SW 1271 (cell line): Measurements from ENCODE around the gene ZNF789.
"Not testable (repeated sequence)": the region's sequence is repeated elsewhere in the genome, so short reads cannot be mapped to it uniquely, and the experiment has no call there.

Experiments used
- DNase-seq, 2 experiments: peaks; one replicate each; lab custom pipeline; 2025; lab: John Stamatoyannopoulos, UW

The ZNF789 gene

GRCh38 chr7:99457650-99458493 lies 14.8 kb upstream of the ZNF789 start:
- DNase-seq, result no peak

DNA sequence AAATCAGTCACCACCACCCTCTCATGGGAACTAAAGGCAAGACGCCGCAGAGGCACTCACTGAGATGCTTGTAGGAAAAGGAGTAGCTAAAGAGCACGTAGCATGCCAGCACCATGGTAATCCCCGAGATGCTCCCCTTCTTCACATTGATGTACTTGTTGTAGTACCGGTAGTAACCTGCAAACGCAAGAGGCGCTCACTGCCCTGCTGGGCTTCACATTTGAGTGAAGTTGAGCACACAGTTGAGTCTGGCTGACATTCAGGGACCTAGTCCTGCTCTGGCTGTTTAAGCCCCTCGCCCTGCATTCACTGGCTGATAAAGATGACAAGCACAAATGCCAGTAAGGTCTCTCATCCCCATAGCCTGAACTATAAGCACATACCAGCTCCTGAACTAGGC lies 13.6 kb upstream of the ZNF789 start:
- DNase-seq, result peak in 1 of 2 experiments; percentile 13

GRCh38 chr7:99460651-99461050 lies 12.0 kb upstream of the ZNF789 start:
- no peak for DNase-seq

GRCh38 chr7:99461221-99461620 lies 11.5 kb upstream of the ZNF789 start:
- peak in 1 of 2 experiments; percentile 14 for DNase-seq

GRCh38 chr7:99465421-99465768 lies 7.3 kb upstream of the ZNF789 start:
- no peak for DNase-seq

DNA sequence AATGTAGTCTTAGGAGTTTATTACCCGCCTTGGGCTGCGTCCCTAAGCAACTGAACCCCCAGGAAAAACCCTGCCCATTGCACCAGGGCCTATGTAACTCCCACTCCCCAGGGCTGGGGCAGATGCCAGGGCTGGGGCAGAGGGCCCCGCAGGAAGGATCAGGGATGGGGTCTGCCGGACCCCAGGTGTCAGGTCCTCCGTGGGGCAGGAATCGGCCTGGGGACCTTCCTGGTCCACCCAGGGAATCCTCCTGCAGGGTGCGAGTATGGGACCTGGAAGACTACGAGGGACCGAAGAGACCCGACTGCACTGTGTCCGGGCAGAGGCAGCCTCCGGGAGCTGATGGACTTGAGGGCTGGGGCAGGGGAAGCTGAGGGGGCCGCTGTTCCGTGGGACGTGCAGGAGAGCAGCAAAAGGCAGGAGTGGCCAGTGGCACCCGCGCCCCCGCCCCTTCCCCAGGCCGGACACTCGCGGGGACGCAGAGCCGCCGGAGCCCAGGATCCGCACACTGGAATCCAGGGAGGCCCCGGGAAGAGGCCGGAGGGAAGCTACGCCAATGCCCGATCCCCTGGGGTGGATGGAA lies 4.3 kb upstream of the ZNF789 start:
- DNase-seq, result no peak

- no peak for DNase-seq
Observed at GRCh38 chr7:99469381-99470065, 3.2 kb upstream of the ZNF789 start.

DNA sequence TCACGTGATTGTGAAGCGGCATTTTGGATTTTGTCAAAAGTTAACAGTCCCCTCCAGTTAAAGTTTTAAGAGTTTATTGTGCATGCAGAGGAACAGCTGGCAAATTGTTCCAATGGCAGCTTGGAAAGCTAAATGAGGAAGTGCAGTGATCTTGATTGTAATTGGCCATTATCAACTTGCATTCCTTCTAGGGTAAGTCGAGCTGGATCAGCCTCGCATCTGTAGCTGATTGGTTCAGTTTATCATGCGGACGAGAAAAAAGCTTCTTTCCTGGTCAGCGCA lies 566 bp downstream of the ZNF789 start:
- peak in 1 of 2 experiments; percentile 56 for DNase-seq

- no peak for DNase-seq
Observed at GRCh38 chr7:99476107-99476506, 3.4 kb downstream of the ZNF789 start.

GRCh38 chr7:99478464-99479440 lies 6.1 kb downstream of the ZNF789 start:
- no peak for DNase-seq

DNA sequence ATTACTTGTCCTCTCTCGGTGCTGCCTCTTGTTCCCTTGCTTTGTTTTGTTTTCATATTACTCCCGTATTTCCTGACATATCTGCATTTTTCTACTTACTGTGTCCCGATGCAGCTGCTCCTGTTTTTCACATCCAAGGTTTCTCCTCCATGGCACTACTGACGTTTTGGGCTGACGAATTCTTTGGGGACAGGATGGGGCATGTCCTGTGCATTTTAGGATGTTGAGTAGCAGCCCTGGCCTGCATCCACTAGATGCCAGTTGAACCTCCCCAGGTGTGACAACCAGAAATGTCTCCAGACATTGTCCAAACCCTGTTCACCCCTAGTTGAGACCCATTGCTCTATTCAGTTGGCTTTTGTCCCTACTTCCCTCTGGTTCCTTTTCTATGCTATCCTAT lies 12.4 kb downstream of the ZNF789 start:
- no peak for DNase-seq

DNA sequence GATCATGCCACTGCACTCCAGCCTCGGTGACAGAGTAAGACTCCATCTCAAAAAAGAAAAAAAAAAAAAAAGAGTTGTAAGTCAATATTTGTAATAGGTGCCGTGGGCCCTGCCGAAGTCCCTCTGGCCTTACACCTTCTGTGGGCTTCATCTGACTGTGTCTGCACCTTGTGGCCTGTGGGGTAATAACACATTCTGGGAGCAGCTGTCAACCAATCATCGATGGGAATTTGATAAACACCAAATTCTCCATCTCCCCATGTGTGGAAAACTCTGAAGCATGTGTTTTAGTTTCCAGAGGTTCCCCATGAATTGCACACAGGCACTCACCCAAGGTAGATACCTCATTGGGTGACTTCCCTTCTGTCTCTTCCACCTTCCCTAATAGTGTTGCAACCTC lies 16.5 kb downstream of the ZNF789 start:
- DNase-seq, result no peak

- DNase-seq, result no peak
Observed at GRCh38 chr7:99490878-99491277, 18.2 kb downstream of the ZNF789 start.

DNA sequence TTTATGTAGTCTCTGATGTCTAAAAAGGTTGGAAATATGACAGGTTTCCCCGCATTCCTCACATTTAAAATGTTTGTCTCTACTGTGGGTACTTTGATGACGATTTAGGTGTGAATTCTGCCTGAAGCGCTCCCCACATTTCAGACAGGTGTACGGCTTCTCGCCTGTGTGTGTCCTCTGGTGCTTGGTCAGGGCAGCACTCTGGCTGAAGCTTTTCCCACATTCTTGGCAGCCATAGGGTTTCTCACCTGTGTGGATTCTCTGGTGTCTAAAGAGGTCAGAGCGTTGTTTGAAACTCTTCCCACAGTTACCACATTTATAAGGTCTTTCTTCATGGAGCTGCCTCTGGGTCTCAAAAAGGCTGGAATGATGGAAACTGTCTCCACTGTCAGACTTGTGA lies 21.1 kb downstream of the ZNF789 start:
- no peak for DNase-seq

DNA sequence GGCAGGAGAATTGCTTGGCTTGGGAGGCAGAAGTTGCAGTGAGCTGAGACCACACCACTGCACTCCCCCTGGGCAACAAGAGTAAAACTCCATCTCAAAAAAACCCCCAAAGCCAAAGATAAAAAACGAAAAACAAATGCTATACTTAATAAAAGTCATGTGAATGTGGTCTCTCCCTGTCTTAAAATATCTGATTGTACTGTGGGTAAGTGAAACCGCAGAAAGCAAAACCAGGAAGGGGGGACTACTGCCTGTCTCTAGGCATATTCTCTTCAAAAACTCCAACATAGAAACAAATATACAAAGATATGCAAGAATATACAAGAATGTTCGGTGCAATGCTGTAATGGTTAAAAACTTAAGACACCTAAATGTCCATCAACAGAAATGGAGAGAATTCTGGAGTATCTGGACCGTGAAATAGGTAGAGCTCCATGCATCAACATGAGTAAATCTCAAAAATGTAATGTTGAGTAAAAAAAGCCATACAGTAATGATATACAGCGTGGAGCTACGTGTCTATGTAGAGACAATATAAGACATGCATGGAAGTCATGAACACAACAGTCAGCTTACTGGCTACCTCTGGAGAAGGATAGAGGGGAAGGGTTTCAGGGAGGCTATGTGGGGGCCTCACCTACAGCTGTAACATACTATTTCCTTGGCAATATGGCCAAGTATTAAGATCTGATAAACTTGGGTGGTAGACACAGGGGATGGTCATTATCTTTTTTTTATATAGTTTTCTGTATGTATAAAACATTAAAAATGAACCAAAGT lies 25.3 kb downstream of the ZNF789 start:
- DNase-seq, result no peak

GRCh38 chr7:99498546-99498944 lies 25.9 kb downstream of the ZNF789 start:
- no peak for DNase-seq

- no peak for DNase-seq
Observed at GRCh38 chr7:99499371-99499720, 26.7 kb downstream of the ZNF789 start.

DNA sequence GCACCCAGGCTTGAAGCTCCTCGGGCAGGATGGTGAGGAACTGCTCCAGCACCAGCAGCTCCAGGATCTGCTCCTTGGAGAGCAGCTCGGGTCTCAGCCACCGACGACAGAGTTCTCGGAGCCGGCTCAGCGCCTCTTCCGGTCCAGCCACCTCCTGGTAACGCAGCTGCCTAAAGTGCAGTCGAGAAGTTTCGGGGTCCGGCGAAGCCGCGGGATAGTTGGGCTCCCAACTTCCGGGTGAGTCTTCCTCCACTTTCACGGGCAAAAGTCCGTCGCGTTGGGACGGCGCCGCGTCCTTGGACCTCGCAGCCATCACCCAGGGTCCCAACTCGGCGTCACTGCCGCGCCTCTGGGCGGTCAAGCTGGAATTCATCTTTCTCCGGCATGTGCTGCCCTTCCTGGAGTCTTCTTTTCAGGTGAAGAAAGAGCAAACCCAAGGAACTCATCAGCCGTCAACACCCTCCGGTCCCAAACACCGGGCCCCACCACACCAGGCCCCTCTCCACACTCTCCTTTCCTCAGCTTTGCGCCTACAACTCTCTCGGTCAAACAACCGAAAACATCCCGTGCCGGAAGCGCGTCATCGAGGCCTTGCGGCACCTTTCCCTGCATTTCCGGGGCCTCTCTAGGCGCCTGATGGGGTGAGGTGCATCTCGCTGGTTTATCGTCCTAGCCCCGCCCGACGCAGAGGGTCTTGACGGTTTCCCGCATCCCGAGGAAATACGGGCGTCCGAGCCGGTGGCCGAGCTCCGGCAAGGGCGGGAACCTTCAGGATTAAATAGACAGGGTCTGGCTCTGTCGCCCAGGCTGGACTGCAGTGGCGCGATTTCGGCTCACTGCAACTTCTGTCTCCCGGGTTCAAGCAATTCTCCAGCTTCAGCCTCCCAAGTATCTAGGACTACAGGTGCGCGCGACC lies 27.3 kb downstream of the ZNF789 start, which contains the start of gene ZNF394:
Gene ZNF394, minus strand, starts transcription at position 561 of the 916 bp plus-strand sequence. Its CDS starts 188 bp downstream, at position 373.
- DNase-seq, result peak; percentile 87 to 92

GRCh38 chr7:99500637-99501009 lies 27.9 kb downstream of the ZNF789 start:
- DNase-seq, result no peak

DNA sequence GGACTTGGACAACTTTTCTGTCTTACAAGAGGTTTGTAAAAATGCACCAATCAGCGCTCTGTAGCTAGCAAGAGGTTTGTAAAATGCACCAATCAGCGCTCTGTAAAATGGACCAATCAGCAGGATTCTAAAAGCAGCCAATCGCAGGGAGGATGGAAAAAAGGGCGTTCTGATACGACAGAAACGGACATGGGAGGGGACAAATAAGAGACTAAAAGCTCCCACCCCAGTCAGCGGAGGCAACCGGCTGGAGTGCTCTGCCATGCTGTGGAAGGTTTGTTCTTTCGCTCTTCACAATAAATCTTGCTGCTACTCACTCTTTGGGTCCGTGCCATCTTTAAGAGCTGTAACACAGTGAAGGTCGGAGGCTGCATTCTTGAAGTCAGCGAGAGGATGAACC lies 28.5 kb downstream of the ZNF789 start:
- DNase-seq, result not testable (repeated sequence)
